GM18505 (cell line): Measurements from ENCODE around the gene COPG1.

Experiments used
- ATAC-seq: cut with Tn5 transposase; IDR thresholded peaks from one replicate; pipeline ENCODE4 v1.9.1; 2021; ENCODE audit not compliant: unreplicated experiment
- POLR2A ChIP-seq: IDR thresholded peaks from 4 replicates; pipeline ENCODE4 v1.6.1; 2011; ENCODE audit warnings: borderline replicate concordance; ENCODE audit not compliant: insufficient read depth, insufficient read length; ENCODE audit errors: extremely low read depth

COPG1 gene

GRCh38 chr3:129318921-129319320 lies 69.5 kb downstream of the COPG1 start:
- ATAC-seq: no peak

DNA sequence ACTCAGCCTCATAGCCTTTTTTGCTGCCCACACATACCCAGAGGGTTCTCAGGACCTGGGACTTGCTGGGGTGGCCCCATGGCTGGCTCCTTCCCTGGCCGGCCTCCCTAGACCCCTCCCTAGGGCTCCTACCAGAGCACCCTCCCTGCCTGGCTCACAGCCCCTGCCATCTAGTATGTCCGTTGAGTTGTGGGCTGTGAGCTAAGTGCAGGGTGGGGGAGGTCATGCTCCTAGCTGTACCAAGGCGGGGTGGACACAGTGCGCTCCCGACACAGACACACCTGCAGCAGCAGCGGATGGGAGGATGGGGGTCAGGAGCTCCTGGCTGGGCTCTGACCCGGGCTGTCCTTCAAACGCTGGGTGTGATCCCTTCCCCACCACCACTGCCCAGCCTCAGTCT lies 70.9 kb downstream of the COPG1 start:
- no peak for TF ChIP-seq POLR2A
- ATAC-seq: no peak

More at GRCh38 chr3:129318921-129319320, 69.5 kb downstream of the COPG1 start:
- no peak for TF ChIP-seq POLR2A

GRCh38 chr3:129320825-129321487 lies 71.5 kb downstream of the COPG1 start:
- ATAC-seq: no peak

DNA sequence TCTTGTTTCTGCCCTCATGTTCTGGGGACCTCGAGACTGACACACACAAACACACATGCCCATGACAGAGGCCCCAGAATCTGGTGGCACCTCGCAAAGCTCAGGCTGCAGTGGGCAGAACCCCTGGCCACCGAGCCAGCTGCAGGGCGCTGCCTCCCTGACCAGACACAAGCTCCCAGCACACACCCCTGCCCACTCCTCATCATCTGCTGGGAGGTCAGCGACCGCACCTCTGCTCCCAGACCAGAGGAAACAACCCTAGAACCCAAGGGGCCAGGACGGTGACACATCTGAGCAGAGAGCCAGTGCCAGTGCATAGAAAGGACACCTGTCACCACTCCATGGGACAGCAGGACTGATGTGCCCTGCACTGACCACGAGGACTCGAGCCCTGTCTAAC lies 72.5 kb downstream of the COPG1 start:
- no peak for ATAC-seq
- TF ChIP-seq POLR2A: no peak

More at GRCh38 chr3:129320825-129321487, 71.5 kb downstream of the COPG1 start:
- TF ChIP-seq POLR2A: no peak

GRCh38 chr3:129323651-129324294 lies 74.4 kb downstream of the COPG1 start:
- TF ChIP-seq POLR2A: no peak
- no peak for ATAC-seq

GRCh38 chr3:129324855-129325254 lies 75.4 kb downstream of the COPG1 start:
- no peak for ATAC-seq

DNA sequence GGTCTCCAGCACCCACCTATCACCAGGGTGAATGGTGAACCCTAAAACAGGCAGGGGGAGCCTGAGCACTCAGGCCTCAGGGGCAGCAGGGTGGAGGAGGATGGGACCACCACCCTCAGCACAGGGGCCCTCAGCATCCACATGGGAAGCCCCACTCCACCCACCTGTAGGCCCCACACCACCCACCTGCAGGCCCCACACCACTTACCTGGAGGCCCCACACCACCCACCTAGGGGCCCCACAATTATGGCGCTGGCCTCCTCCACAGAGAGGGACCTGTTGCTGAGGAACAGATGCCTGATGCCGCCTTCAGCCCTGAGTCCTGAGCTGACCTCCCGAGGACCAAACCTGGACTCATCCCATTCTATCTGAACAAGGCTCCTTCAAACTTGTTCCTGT lies 76.0 kb downstream of the COPG1 start:
- ATAC-seq: no peak
- TF ChIP-seq POLR2A: no peak

More at GRCh38 chr3:129324855-129325254, 75.4 kb downstream of the COPG1 start:
- no peak for TF ChIP-seq POLR2A

DNA sequence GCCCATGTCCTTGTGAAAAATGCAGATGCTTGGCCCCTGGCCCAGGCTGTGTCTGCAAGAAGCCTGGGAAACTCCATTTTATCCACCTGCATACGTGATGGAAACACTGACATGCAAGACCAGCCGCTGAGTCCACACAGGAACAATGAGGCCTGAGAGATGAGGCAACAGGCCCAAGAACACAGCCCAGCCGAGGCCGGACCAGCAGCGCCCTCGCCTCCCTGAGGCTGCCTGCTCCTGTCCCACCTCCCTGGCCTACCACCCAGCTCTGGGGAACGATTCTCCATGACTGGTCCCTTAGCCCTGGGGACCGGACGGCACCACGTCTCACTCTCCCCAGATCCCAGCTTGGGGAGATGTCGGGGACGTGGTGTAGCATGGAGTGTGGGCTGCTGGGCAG lies 76.7 kb downstream of the COPG1 start:
- TF ChIP-seq POLR2A: no peak
- ATAC-seq: no peak

GRCh38 chr3:129326595-129326994 lies 77.2 kb downstream of the COPG1 start:
- no peak for ATAC-seq
- no peak for TF ChIP-seq POLR2A
